Bone marrow (tissue), 2 donors: ENCODE data around the gene VIPR2.
"Not testable (repeated sequence)": the region's sequence is repeated elsewhere in the genome, so short reads cannot be mapped to it uniquely, and the experiment has no call there.

Source experiments
- DNase-seq, 2 donors: peaks; one replicate each; lab custom pipeline; 2025; lab: John Stamatoyannopoulos, UW

VIPR2 gene

DNA sequence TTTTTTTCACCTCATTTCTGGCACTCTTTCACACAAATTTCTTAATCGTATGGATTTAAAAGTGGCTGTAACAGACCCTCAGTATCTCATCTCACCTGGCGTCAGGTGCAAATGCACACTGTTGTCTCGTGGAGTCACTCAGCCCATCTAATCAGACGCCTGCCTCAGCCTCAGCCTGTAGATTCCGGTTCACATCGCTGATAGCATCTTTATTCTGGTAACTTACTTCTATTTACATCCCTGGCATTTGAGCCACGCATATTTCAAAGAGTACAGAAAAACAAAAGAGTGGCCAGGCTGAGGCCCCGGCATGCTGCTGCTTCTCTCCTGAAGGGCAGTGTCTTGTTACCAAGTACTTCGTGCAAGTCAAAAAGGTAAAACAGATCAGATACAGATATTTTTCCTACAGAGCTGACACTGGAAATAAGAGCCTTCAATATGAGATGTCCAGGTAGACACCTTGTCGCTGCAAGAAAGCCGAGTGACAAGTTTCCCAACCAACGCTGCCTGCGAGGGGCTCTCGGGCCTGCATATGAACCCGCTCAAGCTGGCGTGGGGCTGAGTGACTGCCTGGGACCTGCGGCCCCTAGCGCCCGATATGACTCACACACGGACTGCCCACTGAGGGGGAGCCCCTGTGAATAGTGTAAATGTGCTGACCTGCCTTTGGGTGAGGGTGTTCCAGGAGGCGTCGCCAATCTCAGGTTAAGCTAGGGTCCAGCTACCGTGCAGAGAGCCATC, 4.3 kb downstream of the VIPR2 start:
- DNase-seq: no peak

DNA sequence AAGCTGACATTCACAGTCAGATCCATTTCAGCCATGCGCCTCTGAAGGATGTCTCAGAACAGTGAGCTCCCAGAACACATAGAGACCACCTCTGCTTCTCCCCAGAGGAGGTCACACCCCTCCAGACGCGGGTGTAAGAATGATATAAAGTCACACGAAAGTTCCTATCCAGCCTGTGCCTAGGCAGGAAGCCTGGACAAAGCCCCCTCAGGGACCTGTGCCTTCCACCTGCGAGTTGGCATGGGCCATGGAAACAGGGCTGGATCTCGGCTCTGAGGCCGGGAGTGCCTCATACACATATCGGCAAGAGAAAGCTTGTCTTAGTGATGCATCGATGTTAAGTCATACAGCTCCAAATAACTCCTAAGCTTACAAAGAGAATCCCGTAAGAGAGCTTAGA, 5.0 kb downstream of the VIPR2 start:
- DNase-seq: no peak

DNA sequence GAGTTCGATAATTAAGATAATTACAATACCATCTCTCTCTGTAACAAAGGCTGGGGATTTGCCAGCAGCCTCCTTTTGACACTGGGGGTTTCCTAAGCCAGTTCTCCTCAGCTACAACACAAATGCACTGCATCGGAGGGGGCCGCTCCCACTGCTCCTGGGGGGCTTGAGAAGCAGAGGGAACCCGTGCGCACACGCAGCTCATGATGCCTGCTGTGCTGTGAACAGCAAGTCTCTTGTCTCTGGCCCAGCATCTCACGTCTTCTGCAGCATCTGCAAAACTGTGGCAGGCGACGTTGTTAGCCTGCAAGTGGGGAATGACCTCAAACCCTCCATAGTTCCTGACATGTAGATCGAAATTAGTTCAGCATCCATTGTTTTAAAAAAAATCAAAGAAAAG, 5.5 kb downstream of the VIPR2 start:
- no peak for DNase-seq

DNA sequence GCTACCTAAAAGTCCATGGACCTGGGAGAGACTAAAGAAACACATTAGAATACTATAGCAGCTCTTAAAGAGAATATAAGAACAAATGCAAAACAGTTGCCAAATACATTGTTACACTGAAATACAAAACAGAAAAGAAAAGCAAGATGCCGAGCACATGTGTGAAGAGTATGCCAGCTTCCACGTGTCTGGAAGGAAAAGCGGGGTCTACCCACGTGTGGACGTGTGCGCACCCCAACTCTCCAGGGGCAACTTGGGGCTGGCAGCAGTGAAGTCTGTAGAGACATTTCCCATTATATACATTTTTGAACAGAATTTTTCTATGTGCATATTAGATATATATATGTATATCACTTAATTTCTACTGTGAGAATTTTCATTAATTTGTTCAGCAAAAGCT, 6.2 kb downstream of the VIPR2 start:
- DNase-seq: no peak

DNA sequence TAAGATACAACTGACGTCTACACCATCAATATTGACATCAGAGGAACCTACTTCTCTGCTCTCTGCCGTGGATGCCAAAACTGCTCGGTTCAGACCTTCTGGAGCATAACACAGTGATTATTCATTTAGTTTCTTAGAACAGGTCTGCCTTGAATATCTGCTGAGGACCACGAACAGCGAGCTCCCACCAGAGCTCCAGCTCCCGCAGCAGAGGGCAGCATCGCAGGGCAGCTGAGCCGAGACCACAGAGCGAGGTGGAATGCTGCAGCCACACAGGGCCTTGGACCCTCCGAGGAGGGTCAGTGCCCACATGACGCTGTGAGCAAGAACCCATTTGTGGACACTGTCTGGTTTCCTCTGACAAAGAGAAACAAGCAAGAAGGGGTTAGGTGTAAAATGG, 6.8 kb downstream of the VIPR2 start:
- no peak for DNase-seq

DNA sequence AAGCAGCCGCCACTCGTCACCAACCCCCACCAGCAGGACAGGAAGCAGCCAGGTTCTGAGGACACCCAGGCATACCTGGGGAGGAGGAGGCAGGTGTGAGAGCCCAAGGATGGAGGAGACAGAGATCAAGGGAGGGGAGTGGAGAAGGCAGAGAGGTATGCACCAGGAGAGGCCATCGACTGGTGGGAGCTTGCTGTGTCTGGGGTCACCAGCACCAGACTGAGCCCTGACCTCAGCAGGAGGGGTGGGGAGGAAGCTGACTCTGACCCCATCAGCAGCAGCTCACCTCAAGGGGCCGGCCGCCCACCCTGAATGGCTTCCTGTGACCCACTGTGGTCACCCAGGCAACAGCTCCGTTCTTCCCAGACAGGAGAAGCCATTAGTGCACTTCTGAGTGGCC, 7.8 kb downstream of the VIPR2 start:
- DNase-seq: no peak

DNA sequence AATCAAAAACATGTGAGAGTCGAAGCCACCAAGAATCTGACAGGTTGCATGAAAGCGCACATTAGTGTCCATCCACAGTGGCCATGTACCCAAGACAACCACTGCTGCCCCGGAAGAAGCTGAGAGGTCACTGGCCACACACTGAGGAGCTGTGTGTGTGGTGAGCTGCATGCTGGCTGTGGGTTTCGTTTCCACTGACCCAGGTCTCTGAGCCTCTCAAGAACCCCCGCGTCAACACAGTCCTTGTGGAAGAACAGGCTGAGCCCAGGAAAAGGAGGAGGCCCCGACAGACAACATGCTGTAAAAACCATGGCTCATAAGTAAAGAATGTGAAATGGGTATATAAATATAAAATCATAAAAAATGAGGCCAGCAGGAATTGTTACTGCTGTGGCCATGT, 8.2 kb downstream of the VIPR2 start:
- no peak for DNase-seq

DNA sequence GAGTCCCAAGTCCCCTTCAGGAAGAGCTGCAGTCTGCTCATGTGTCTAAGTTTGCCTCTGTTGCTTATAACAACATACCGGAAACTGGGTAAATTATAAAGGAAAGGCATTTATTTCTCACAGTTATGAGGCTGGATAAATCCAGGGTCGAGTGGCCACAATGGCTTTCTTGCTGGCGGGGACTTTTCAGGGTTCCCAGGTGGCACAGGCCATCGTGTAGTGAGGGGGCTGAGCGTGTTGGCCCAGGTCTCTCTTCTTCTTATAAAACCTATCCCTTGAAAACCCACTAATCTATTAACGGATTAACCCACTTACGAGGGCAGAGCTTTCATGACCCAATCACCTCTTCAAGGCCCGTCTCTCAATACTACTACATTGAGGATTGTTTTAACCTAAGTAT, 8.7 kb downstream of the VIPR2 start:
- DNase-seq: no peak

DNA sequence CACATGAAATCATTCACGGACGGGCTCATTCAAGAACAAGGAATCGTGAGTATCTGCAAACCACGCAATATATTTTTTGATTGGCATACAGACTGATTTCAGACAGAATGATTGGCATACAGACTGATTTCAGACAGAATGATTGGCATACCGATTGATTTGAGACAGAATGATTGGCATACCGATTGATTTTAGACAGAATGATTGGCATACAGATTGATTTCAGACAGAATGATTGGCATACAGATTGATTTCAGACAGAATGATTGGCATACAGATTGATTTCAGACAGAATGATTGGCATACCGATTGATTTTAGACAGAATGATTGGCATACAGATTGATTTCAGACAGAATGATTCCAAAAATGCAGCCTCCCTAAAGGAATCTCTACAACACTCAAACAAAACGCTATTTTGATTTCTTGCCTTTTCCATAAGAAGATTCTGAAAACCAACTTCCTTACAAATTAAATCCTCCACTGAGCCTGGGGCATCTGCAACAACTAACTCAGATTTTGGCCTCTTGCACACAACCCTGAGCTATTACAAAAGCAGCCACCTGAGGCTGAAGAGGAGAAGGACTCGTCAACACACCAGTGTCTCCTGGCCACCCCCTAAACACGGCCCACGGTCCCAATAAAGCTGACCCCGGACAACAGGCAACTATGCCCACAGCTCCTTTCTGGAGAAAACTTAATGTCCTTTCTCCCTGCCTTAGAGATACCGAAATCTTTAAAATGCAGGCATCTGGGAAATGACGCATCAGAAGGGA, 11.8 kb downstream of the VIPR2 start:
- not testable (repeated sequence) for DNase-seq

DNA sequence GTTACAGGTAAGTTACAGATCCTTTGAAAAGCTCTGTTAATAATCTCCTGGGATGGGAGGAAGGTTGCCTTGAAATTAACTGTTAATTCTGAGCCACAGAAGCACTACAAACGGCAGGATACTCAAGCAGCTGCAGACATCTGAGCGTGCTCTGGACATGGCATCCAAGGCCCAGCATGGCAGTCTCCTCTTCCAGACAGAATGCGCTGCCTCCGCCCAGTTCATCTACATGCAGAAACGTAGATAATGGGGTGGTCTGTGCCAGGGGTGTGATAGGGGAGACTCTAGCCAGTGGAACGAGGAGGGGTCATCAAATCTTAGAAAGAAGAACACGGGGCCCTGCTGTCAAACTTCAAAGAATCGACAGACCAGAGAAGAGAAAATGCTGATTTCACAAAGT, 13.8 kb downstream of the VIPR2 start:
- DNase-seq: no peak

DNA sequence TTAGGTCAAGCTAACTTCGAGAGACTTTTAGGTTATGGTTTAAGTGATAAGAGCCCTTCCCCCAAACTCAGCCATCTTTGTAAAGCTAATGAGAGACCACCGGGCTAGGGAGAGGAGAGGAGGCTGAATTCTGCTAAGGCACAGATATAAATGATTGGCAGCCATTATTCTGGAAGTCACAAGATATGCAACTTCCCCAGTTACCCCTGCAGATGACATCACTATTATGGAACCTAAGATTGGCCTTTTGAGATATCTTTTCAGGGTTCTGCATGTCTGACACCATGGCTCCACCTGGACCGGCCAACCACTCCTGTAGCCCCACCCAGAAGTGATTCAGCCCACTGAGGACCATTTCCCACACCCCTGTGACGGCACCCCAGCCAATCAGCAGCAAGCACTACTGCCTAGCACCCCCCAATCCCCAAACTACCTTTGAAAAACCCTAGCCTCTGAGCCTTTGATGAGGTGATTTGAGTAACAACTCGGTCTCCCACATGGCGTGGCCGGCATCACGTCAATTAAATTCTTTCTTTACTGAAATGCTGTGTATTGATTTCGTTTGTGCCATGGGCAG, 14.4 kb downstream of the VIPR2 start:
- DNase-seq: no peak

DNA sequence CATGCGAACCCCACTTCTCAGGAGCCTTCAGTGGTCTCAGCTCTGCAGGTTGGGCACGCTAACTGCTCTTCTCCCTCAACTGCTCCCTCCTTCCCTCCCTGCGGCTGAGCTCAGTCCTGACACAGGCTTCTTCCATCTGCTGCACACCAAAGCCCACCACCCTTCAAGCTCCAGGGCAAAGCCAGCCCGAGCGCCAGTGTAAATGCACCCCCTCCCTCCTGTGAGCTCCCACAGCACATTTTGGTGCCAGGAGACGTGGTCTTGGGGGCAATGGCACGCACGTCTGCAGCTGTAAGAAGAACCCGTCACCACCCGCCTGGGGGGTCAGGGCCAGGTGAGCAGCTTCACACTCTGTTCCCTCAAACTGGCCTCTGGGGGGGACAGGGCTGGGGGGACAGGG, 15.9 kb downstream of the VIPR2 start:
- DNase-seq: no peak

DNA sequence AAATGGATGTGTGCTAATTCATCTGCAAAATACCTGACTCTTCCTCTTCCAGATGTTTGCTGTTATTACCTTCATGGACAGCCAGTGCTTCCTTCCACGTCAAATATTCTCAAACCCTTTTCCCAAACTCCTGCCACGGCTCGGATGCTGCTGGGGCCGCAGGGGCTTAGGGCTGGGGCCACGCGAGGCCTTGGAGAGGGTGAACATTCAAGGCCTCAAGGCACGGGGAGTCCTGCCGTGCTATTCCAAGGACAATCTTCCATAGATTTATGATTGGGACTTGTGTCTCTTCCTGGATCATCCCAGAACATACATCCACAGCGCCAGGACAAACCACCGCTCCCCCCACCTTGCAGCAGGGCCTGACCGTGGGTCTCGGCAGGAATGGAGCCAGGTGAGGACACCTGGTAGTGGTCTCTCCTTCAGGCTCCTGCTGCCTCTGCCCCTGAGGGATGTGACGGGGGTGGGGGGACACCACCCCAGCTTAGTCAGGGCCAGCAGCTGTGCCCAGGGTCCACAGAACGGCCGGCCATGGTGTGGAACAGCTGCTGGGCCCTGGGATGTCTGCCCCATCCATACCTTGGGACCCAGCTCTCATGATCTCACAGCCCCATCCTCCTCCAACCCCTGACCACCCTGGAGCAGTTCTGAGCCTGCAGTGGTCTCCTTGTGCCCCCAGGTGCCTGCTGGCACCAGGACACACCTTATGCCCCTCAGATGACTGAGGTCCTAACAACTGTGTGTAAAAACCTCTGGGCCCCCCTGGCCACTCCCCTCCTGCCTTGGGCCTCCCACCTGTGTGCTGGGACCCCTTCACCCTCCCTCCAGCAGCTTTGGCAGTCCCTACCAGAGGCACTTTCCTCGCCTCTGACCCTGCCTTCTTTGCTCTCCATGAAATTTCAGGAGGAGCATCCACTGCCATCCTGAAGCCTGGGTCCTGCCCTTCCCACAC, 16.7 kb downstream of the VIPR2 start:
- no peak for DNase-seq

DNA sequence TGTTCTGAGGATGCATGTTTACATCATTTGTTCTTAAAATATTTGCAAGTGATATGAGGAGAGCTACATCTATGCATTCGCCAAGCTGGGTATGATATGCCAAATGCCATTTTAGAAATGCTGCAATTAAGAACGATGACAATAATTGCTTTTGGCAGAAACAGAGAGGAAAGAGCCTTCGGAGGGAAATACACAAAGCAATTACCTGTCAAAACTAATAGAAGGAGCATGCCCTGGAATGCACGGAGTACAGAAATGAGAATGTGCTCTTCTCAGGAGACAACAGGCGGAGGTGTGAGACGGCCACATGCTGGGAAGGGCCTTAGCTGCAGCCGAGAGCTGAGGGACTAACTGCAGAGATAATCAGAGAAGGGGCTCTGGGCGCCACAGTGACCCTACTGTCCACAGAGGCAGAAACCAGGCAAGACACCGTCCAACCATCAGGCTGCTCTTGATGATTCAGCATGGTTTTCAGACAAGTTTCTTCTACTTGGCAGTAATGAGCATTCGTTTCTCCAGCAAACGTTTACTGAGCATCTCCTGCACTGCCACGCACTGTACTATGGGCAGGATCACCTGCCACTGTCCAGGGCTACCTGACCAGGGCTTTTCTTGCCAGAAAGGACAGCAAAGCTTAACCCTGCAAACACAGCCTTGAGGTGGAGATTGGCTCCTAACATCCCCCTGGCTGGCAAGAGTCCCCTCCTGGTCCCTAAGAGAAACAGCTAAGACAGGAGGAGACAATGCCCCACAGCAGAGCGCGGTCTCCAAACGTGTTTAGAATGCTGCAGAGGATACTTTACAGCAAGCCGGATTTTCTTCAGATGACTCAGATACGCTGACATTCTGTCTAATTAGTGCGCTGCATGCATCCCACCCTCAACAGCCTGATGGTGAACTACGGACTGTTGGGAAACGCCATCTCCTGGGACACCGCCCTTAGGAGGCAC, 18.1 kb downstream of the VIPR2 start:
- DNase-seq: no peak

DNA sequence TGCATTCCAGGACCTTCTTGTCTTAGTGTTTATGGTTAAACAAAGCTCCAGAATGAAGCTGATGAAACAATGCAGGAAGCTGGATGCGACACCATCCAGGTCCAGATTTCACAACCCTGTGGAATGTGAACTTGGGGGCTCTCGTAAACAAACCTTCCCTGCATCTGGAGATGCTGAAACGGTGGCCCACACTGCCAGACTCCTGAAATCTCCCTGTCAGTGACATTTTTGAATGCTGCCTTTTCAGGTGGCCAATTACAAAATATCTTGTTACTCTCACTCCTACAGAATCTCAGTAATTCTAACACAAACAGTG, 18.8 kb downstream of the VIPR2 start:
- no peak for DNase-seq

DNA sequence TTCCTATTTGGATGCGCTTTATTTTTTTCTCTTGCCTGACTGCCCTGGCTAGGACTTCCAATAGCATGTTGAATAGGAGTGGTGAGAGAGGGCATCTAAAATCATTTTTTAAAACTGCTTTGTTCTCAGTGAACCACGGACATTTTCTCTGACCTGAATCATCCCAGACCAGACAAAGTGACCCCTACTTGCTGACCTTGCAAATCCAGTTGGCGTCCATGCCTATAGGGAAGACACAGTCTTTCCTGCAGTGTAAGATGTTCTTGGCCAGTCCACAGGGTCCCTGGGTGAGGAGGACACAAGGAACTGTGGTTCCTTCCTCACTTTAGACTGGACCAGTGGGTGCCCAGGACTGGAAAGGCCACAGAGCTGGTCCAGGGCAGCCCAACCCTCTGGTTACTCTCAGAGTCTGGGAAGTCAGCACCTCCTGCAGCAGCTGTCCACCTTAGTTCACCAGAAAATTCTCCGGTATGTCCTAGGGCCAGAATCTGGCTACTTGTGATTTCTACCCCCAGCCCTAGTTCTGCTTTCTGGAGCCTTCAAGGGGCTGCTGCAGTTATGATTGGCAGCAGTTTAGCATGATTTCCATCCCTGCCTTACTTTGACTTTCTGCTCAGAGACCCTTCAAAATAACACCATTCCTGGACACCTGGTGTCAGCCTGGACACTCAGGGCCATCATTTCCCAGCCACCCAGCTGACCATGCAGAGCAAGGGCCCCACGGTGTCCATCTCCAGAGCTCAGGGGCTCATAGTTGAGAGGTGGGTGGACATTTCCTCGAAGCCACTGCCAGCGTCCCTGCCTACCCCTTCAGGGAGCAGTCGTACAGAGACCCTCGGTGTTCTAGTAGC, 19.3 kb downstream of the VIPR2 start:
- no peak for DNase-seq

DNA sequence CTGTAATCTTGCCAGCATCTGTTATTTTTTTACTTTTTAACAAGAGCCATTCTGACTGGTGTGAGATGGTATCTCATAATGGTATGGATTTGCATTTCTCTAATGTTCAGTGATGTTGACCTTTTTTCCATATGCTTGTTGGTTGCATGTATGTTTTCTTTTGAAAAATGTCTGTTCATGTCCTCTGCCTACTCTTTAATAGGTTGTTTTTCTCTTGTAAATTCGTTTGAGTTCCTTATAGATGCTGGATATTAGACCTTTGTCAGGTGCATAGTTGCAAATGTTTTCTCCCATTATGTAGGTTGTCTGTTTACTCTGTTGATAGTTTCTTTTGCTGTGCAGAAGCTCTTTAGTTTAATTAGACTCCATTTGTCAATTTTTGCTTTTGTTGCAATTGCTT, 20.9 kb downstream of the VIPR2 start:
- DNase-seq: not testable (repeated sequence)

DNA sequence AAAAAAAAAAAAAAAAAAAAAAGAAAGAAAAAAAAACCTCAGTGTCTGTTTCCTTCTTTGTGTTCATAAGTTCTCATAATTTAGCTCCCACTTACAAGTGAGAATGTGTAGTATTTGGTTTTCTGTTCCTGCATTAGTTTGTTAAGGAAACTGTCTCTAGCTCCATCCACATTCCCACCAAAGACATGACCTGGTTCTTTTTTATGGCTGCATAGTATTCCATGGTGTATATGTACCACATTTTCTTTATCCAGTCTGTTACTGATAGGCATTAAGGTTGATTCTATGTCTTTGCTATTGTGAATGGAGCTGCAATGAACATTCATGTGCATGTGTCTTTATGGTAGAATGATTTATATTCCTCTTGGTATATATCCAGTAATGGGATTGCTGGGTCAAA, 21.4 kb downstream of the VIPR2 start:
- DNase-seq: not testable (repeated sequence)

DNA sequence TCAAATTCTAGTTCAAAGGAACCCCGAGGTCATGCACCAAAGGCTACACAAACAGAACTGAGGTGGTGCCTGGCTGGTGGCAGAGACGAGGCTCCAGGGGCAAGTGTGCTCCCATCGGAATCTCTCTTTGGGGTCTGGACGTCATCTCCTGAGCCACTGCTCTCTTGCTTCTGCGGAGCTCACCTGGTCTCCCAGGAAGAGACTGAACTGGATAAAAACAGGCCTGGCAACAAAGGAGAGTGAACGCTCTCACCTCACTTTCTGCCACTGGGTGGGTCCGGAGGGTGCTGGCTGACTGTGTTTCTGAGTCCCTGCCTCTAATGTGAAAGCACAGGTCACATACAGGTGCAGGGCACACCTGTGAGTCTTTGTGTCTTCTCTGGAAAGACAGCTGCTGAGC, 22.4 kb downstream of the VIPR2 start:
- no peak for DNase-seq

DNA sequence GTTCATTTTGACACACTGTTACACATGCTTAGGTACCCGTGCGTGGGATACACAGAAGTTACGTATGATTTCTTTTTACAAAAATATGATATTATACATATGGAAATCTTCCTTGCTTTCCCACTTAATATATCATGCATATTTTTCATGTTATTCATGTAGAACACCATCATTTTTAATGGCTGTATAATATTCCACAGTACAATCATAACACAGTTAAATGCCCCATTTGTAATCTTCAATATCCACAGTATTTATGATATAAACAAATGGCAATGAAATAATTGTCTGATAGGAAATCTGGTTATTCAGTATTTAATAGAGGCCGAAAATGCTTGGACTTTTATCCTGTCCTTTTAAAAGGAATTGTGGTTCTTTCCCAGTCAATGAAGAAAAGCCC, 23.2 kb downstream of the VIPR2 start:
- DNase-seq: no peak
